H9 (cell line): ENCODE data around the gene GRID1. TPM values are rescaled to one million over a fixed set of nuclear protein-coding genes. Genes with fewer than 3 reads are reported as not detected.
A peak's percentile ranks its signal among the peaks of the same experiment; 100 is the strongest.

Source experiments
- DNase-seq: peaks from one replicate; pipeline ENCODE4 v3.0.0-alpha.2; 2017
- H2AFZ ChIP-seq: one replicate; pipeline ENCODE4 v1.6.1; 2013; ENCODE audit warnings: mild to moderate bottlenecking, low read length, control low read depth, moderate library complexity
- H2AK5ac ChIP-seq: 2 replicates; pipeline ENCODE4 v1.6.1; 2013; ENCODE audit warnings: low read length, control low read depth, mixed read lengths; ENCODE audit not compliant: insufficient read length
- H2BK120ac ChIP-seq: one replicate; pipeline ENCODE4 v1.6.1; 2013; ENCODE audit warnings: low read depth, mild to moderate bottlenecking, low read length, control low read depth, inconsistent platforms; ENCODE audit not compliant: poor library complexity, severe bottlenecking
- H2BK12ac ChIP-seq: 2 replicates; pipeline ENCODE4 v1.6.1; 2013; ENCODE audit warnings: low read length, control low read depth, mixed read lengths, low read depth; ENCODE audit not compliant: insufficient read length
- H2BK15ac ChIP-seq: 2 replicates; pipeline ENCODE4 v1.6.1; 2013; ENCODE audit warnings: low read depth, low read length, control low read depth
- H2BK20ac ChIP-seq: one replicate; pipeline ENCODE4 v1.6.1; 2013; ENCODE audit warnings: low read depth, mild to moderate bottlenecking, low read length, control low read depth, inconsistent platforms; ENCODE audit not compliant: poor library complexity, severe bottlenecking
- H2BK5ac ChIP-seq: 2 replicates; pipeline ENCODE4 v1.6.1; 2013; ENCODE audit warnings: low read length, control low read depth, mixed read lengths; ENCODE audit not compliant: insufficient read length
- H3K14ac ChIP-seq: 2 replicates; pipeline ENCODE4 v1.6.1; 2013; ENCODE audit warnings: low read length, control low read depth; ENCODE audit not compliant: insufficient read depth
- H3K18ac ChIP-seq: 2 replicates; pipeline ENCODE4 v1.6.1; 2013; ENCODE audit warnings: low read depth, mild to moderate bottlenecking, mixed read lengths, low read length, control low read depth; ENCODE audit not compliant: insufficient read length
- H3K23ac ChIP-seq: 2 replicates; pipeline ENCODE4 v1.6.1; 2013; ENCODE audit warnings: low read length, control low read depth, mixed read lengths, low read depth; ENCODE audit not compliant: insufficient read length
- H3K23me2 ChIP-seq: 2 replicates; pipeline ENCODE4 v1.6.1; 2013; ENCODE audit warnings: low read depth, mild to moderate bottlenecking, mixed read lengths, low read length, control low read depth; ENCODE audit not compliant: insufficient read length, poor library complexity, severe bottlenecking
- H3K27ac ChIP-seq: 2 replicates; pipeline ENCODE4 v1.5.1; 2013; ENCODE audit warnings: low read length, control low read depth, mixed read lengths, low read depth; ENCODE audit not compliant: insufficient read length
- H3K27me3 ChIP-seq: 2 replicates; pipeline ENCODE4 v1.6.1; 2013; ENCODE audit warnings: low read length, control low read depth, inconsistent platforms; ENCODE audit not compliant: insufficient read depth
- H3K4ac ChIP-seq: 2 replicates; pipeline ENCODE4 v1.6.1; 2013; ENCODE audit warnings: low read depth, mild to moderate bottlenecking, control low read depth, inconsistent platforms, low read length, moderate library complexity
- H3K4me1 ChIP-seq: 2 replicates; pipeline ENCODE4 v1.6.1; 2013; ENCODE audit warnings: low read length, control low read depth, inconsistent platforms; ENCODE audit not compliant: insufficient read depth
- H3K4me2 ChIP-seq: 2 replicates; pipeline ENCODE4 v1.6.1; 2013; ENCODE audit warnings: low read length, control low read depth, mixed read lengths; ENCODE audit not compliant: insufficient read length, insufficient read depth
- H3K56ac ChIP-seq: 2 replicates; pipeline ENCODE4 v1.6.1; 2013; ENCODE audit warnings: low read depth, mild to moderate bottlenecking, mixed read lengths, low read length, control low read depth; ENCODE audit not compliant: insufficient read length
- H3K79me1 ChIP-seq: 2 replicates; pipeline ENCODE4 v1.6.1; 2013; ENCODE audit warnings: low read depth, mild to moderate bottlenecking, moderate library complexity, low read length, control low read depth, inconsistent platforms; ENCODE audit not compliant: insufficient read depth, poor library complexity, severe bottlenecking
- H3K79me2 ChIP-seq: 2 replicates; pipeline ENCODE4 v1.6.1; 2013; ENCODE audit warnings: low read length, control low read depth, inconsistent platforms; ENCODE audit not compliant: insufficient read depth
- H3K9ac ChIP-seq: 2 replicates; pipeline ENCODE4 v1.6.1; 2013; ENCODE audit warnings: low read length, control low read depth, mixed read lengths; ENCODE audit not compliant: insufficient read length; ENCODE audit errors: extremely low read depth
- H3K9me3 ChIP-seq: one replicate; pipeline ENCODE4 v1.6.1; 2013; ENCODE audit warnings: low read depth, low read length, inconsistent platforms; ENCODE audit not compliant: control insufficient read depth
- H3T11ph ChIP-seq: one replicate; pipeline ENCODE4 v1.6.1; 2013; ENCODE audit warnings: mild to moderate bottlenecking, low read length, control low read depth, inconsistent platforms
- H4K20me1 ChIP-seq: one replicate; pipeline ENCODE4 v1.6.1; 2013; ENCODE audit not compliant: control insufficient read depth, insufficient read length, insufficient read depth
- H4K5ac ChIP-seq: 2 replicates; pipeline ENCODE4 v1.6.1; 2013; ENCODE audit warnings: low read depth, mild to moderate bottlenecking, mixed read lengths, low read length, control low read depth; ENCODE audit not compliant: insufficient read length
- H4K8ac ChIP-seq: replicated peaks from 2 replicates; pipeline ENCODE4 v1.6.1; 2013; ENCODE audit warnings: low read length, control low read depth, mixed read lengths, low read depth; ENCODE audit not compliant: insufficient read length
- H4K91ac ChIP-seq: 2 replicates; pipeline ENCODE4 v1.6.1; 2013; ENCODE audit warnings: low read depth, mild to moderate bottlenecking, moderate library complexity, mixed read lengths, low read length, control low read depth; ENCODE audit not compliant: insufficient read length
- H3K27ac Mint-ChIP-seq, 3 experiments: 2 replicates in 2 of 3; 3 replicates in 1 of 3; pipeline ENCODE4 v1.8.0; 2020 to 2021; ENCODE audit warnings: mixed read lengths in 3 of 3, mild to moderate bottlenecking in 1 of 3, moderate library complexity in 1 of 3
- H3K27me3 Mint-ChIP-seq: 2 replicates; pipeline ENCODE4 v1.8.0; 2021; ENCODE audit warnings: low read depth, mild to moderate bottlenecking, moderate library complexity, mixed read lengths
- H3K36me3 Mint-ChIP-seq, 3 experiments: 2 replicates in 2 of 3; 3 replicates in 1 of 3; pipeline ENCODE4 v1.8.0; 2020 to 2021; ENCODE audit warnings: low read depth in 3 of 3, mixed read lengths in 3 of 3; ENCODE audit not compliant: insufficient read depth in 1 of 3
- H3K4me1 Mint-ChIP-seq, 2 experiments: 2 replicates each; pipeline ENCODE4 v1.8.0; 2020; ENCODE audit warnings: mixed read lengths in 2 of 2
- H3K4me3 Mint-ChIP-seq, 2 experiments: 2 replicates in 1 of 2; 3 replicates in 1 of 2; pipeline ENCODE4 v1.8.0; 2020 to 2021; ENCODE audit warnings: mild to moderate bottlenecking in 2 of 2, mixed read lengths in 2 of 2, moderate library complexity in 1 of 2
- H3K9me3 Mint-ChIP-seq, 2 experiments: 2 replicates in 1 of 2; 3 replicates in 1 of 2; pipeline ENCODE4 v1.8.0; 2020; ENCODE audit warnings: mild to moderate bottlenecking in 2 of 2, mixed read lengths in 2 of 2, moderate library complexity in 1 of 2
- WGBS: extraction: QIAGEN DNeasy Blood & Tissue Kit; methylation state at CpG from one replicate; pipeline ENCODE4 v1.1.7; 2013; ENCODE audit warnings: missing lambda C conversion rate, low lambda C conversion rate, mixed read lengths; ENCODE audit not compliant: insufficient read length; ENCODE audit errors: extremely low coverage; 5-methylcytosine and 5-hydroxymethylcytosine counted together
- total RNA-seq: library from RNA; stranded (reverse); gene quantifications from 2 replicates; pipeline ENCODE4 v1.2.1, GENCODE V29; 2021
- TF ChIP-seq, protein P1 (sequence below): fragments of 200-600 bp; sonication (generic); conservative IDR thresholded peaks from 3 replicates; pipeline ENCODE4 v1.8.0; 2021; ENCODE audit warnings: antibody characterized with exemption, mild to moderate bottlenecking

The GRID1 gene
- total RNA-seq, 1 experiment from 2014 or later, result 0.35 TPM

DNA sequence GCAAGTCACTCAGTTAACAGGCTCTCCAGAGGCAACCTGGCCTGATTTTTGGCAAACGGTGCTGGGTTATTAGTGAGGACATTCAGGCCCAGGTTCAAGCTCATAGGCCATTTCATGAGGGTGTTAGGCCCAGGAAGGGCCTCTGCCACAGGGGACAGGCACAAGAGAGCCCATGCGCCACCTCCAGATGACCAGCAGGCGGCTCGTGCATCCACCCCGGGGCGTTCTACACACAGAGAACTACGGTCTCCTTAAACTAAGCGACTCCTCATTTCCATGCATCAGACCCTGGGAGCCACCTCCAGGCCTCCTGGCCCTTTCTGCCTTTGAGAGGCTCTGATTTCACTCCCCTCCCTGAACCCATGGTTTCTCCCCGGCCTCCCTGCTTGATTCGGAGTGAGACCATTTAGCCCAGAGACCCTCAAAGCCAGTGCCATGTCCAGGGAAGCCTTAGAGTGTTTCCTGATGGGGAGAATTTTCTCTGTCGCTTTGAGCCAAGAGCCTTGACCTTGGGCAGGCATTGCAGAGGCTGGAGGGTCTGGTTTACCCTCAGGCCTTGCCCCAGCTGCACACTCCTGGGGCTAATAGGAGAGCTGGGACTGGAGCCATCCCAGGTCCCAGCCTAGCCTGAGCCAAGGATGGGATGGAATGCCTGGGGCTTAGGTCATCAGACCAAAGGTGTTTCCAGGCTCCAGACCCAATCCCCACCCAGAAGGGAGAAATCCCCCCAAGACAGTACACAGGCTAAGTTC is 188.0 kb downstream of the GRID1 start:
- Histone ChIP-seq H2BK20ac (no peak overlapping the region), H2BK120ac (no peak overlapping the region), H2BK12ac (no peak overlapping the region), H3K23ac (no peak overlapping the region), H3K27ac (no peak overlapping the region), H4K91ac (no peak overlapping the region), H2AFZ (no peak overlapping the region), H3K14ac (no peak overlapping the region), H3K79me1 (no peaks in the 10 kb centered on the region), H3K23me2 (no peaks in the 10 kb centered on the region), H3T11ph (no peak overlapping the region), H3K27me3 (no peaks in the 10 kb centered on the region), H3K79me2 (no peaks in the 10 kb centered on the region), H3K56ac (no peak overlapping the region), H2BK15ac (no peak overlapping the region), H3K9ac (no peak overlapping the region), H4K20me1 (no peaks in the 10 kb centered on the region), H4K8ac (no peak overlapping the region), H3K9me3 (no peaks in the 10 kb centered on the region), H3K4ac (no peak overlapping the region), H3K4me2 (no peak overlapping the region), H4K5ac (no peak overlapping the region), H3K4me1 (no peaks in the 10 kb centered on the region), H3K18ac (no peak overlapping the region), H2AK5ac (no peak overlapping the region), H2BK5ac (no peak overlapping the region)
- Mint-ChIP-seq H3K4me3 (no peak overlapping the region), H3K4me1 (0 out of 4 replicates have a peak, but pooled peaks cover 2% of the 10 kb centered on the region in 2 experiments), H3K36me3 (no peaks in the 10 kb centered on the region), H3K9me3 (no peaks in the 10 kb centered on the region), H3K27ac (no peak overlapping the region; a peak in 1 of 7 replicates), H3K27me3 (peaks cover 5% of the 10 kb centered on the region; the same call in 1 of the 2 replicates)
- TF ChIP-seq, protein P1, sequence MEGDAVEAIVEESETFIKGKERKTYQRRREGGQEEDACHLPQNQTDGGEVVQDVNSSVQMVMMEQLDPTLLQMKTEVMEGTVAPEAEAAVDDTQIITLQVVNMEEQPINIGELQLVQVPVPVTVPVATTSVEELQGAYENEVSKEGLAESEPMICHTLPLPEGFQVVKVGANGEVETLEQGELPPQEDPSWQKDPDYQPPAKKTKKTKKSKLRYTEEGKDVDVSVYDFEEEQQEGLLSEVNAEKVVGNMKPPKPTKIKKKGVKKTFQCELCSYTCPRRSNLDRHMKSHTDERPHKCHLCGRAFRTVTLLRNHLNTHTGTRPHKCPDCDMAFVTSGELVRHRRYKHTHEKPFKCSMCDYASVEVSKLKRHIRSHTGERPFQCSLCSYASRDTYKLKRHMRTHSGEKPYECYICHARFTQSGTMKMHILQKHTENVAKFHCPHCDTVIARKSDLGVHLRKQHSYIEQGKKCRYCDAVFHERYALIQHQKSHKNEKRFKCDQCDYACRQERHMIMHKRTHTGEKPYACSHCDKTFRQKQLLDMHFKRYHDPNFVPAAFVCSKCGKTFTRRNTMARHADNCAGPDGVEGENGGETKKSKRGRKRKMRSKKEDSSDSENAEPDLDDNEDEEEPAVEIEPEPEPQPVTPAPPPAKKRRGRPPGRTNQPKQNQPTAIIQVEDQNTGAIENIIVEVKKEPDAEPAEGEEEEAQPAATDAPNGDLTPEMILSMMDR, result peak; percentile 86
- whole genome bisulfite sequencing, result no CpG with 5 or more reads among the region's 11 CpGs
- DNase-seq, result peak; percentile 84
